Activated T-cell treated with anti-CD3 and anti-CD28 coated beads, Interleukin-2, amount 50 U/mL, for 72 hours (primary cell): Measurements from ENCODE around the gene CALN1. TPM values are rescaled to one million over a fixed set of nuclear protein-coding genes. Genes with fewer than 3 reads are reported as not detected.
"Not testable (repeated sequence)": the region's sequence is repeated elsewhere in the genome, so short reads cannot be mapped to it uniquely, and the experiment has no call there.

Experiments
- ATAC-seq, 2 donors: fragments of 150-1000 bp; cut with Tn5 transposase; replicated peaks in 1 of 2; 2 replicates each; pipeline ENCODE4 v1.10.0; 2021; ENCODE audit warnings: moderate library complexity in 2 of 2, mild to moderate bottlenecking in 1 of 2
- DNase-seq, 2 donors: peaks; one replicate each; pipeline ENCODE4 v3.0.0; 2021 to 2022; ENCODE audit warnings: mixed read lengths in 1 of 2
- H3K27ac Mint-ChIP-seq: one replicate; pipeline ENCODE4 v1.8.0; 2022; ENCODE audit warnings: mild to moderate bottlenecking, moderate library complexity, mixed read lengths
- H3K27me3 Mint-ChIP-seq: one replicate; pipeline ENCODE4 v1.8.0; 2022; ENCODE audit warnings: low read depth, mixed read lengths
- H3K36me3 Mint-ChIP-seq, 2 donors: one replicate each; pipeline ENCODE4 v1.8.0; 2022; ENCODE audit warnings: mixed read lengths in 2 of 2, mild to moderate bottlenecking in 1 of 2; ENCODE audit not compliant: insufficient read depth in 2 of 2
- H3K4me1 Mint-ChIP-seq: one replicate; pipeline ENCODE4 v1.8.0; 2022; ENCODE audit warnings: low read depth, mixed read lengths
- H3K4me3 Mint-ChIP-seq, 2 donors: one replicate each; pipeline ENCODE4 v1.8.0; 2022; ENCODE audit warnings: mild to moderate bottlenecking in 2 of 2, mixed read lengths in 2 of 2, moderate library complexity in 2 of 2
- H3K9me3 Mint-ChIP-seq, 2 donors: one replicate each; pipeline ENCODE4 v1.8.0; 2022; ENCODE audit warnings: mixed read lengths in 2 of 2
- total RNA-seq, 2 donors: library from RNA; stranded (reverse); gene quantifications; one replicate each; pipeline ENCODE4 v1.2.3, GENCODE V29; 2022

The CALN1 gene
- total RNA-seq, 2 donors from 2014 or later = 0.86 TPM; not detected in 1

- peaks cover 7% of the 10 kb centered on the region for H3K4me1 Mint-ChIP-seq
- H3K27me3 Mint-ChIP-seq = peaks cover 8% of the 10 kb centered on the region
- H3K27ac Mint-ChIP-seq = no peak overlapping the region
- peaks cover 0 to 8% of the 10 kb centered on the region in 2 donors for H3K9me3 Mint-ChIP-seq
- H3K4me3 Mint-ChIP-seq = no peak overlapping the region
- H3K36me3 Mint-ChIP-seq = peaks cover 0 to 6% of the 10 kb centered on the region in 2 donors
- DNase-seq (no peak), ATAC-seq (no peak)
Observed at GRCh38 chr7:71753236-71753635, 658.9 kb downstream of the CALN1 start.

GRCh38 chr7:71752171-71752935 is 659.8 kb downstream of the CALN1 start:
- H3K27ac Mint-ChIP-seq = no peak overlapping the region
- peaks cover 8% of the 10 kb centered on the region for H3K27me3 Mint-ChIP-seq
- H3K36me3 Mint-ChIP-seq = peaks cover 0 to 6% of the 10 kb centered on the region in 2 donors
- DNase-seq (peak; percentile 58 to 66), ATAC-seq (peak; percentile 62 to 68)
- H3K4me1 Mint-ChIP-seq = peaks cover 7% of the 10 kb centered on the region
- peaks cover 0 to 7% of the 10 kb centered on the region in 2 donors for H3K9me3 Mint-ChIP-seq
- H3K4me3 Mint-ChIP-seq = no peak overlapping the region

- no peak for DNase-seq
- ATAC-seq = no peak
- H3K27me3 Mint-ChIP-seq = peaks cover 8% of the 10 kb centered on the region
Observed at GRCh38 chr7:71750290-71750689, 661.8 kb downstream of the CALN1 start.

GRCh38 chr7:71746006-71746405 is 666.1 kb downstream of the CALN1 start:
- no peak for ATAC-seq
- no peaks in the 10 kb centered on the region for H3K4me1 Mint-ChIP-seq
- peaks cover 0 to 3% of the 10 kb centered on the region in 2 donors for H3K9me3 Mint-ChIP-seq
- peaks cover 0 to 2% of the 10 kb centered on the region in 2 donors for H3K36me3 Mint-ChIP-seq
- H3K27me3 Mint-ChIP-seq = no peaks in the 10 kb centered on the region
- no peak overlapping the region for H3K27ac Mint-ChIP-seq
- no peak for DNase-seq
- no peak overlapping the region for H3K4me3 Mint-ChIP-seq

More at GRCh38 chr7:71750290-71750689, 661.8 kb downstream of the CALN1 start:
- Mint-ChIP-seq H3K4me1 (peaks cover 7% of the 10 kb centered on the region), H3K9me3 (peaks cover 0 to 3% of the 10 kb centered on the region in 2 donors), H3K4me3 (no peak overlapping the region), H3K27ac (no peak overlapping the region), H3K36me3 (peaks cover 0 to 3% of the 10 kb centered on the region in 2 donors)

GRCh38 chr7:71740174-71740560 is 672.0 kb downstream of the CALN1 start:
- no peak for DNase-seq
- Mint-ChIP-seq H3K27ac (no peak overlapping the region), H3K9me3 (no peaks in the 10 kb centered on the region), H3K27me3 (no peaks in the 10 kb centered on the region), H3K4me3 (no peak overlapping the region), H3K4me1 (no peaks in the 10 kb centered on the region), H3K36me3 (no peaks in the 10 kb centered on the region)
- ATAC-seq = no peak

GRCh38 chr7:71739520-71740173 is 672.5 kb downstream of the CALN1 start:
- H3K4me3 Mint-ChIP-seq = no peak overlapping the region
- ATAC-seq (no peak), DNase-seq (no peak)
- no peak overlapping the region for H3K27ac Mint-ChIP-seq
- no peaks in the 10 kb centered on the region for H3K9me3 Mint-ChIP-seq
- H3K27me3 Mint-ChIP-seq = no peaks in the 10 kb centered on the region
- H3K4me1 Mint-ChIP-seq = no peaks in the 10 kb centered on the region
- no peaks in the 10 kb centered on the region for H3K36me3 Mint-ChIP-seq

GRCh38 chr7:71737931-71738540 is 674.1 kb downstream of the CALN1 start:
- not testable (repeated sequence) for DNase-seq, H3K36me3 Mint-ChIP-seq, H3K9me3 Mint-ChIP-seq, ATAC-seq, H3K4me3 Mint-ChIP-seq, H3K27me3 Mint-ChIP-seq, H3K27ac Mint-ChIP-seq, H3K4me1 Mint-ChIP-seq

GRCh38 chr7:71735961-71736556 is 676.1 kb downstream of the CALN1 start:
- Mint-ChIP-seq H3K36me3 (no peaks in the 10 kb centered on the region), H3K4me1 (no peaks in the 10 kb centered on the region), H3K4me3 (no peak overlapping the region), H3K9me3 (no peaks in the 10 kb centered on the region), H3K27ac (no peak overlapping the region), H3K27me3 (peaks cover 7% of the 10 kb centered on the region)
- ATAC-seq (peak in 1 of 2 donors; percentile 23), DNase-seq (peak; percentile 32 to 43)

- H3K27me3 Mint-ChIP-seq = peaks cover 7% of the 10 kb centered on the region
- no peak overlapping the region for H3K27ac Mint-ChIP-seq
- no peaks in the 10 kb centered on the region for H3K4me1 Mint-ChIP-seq
- no peak overlapping the region for H3K4me3 Mint-ChIP-seq
- ATAC-seq = peak in 1 of 2 donors; percentile 31
- no peaks in the 10 kb centered on the region for H3K36me3 Mint-ChIP-seq
- DNase-seq = peak; percentile 65 to 73
- peaks cover 0 to 3% of the 10 kb centered on the region in 2 donors for H3K9me3 Mint-ChIP-seq
Observed at GRCh38 chr7:71733107-71733870, 678.8 kb downstream of the CALN1 start.

- no peak for DNase-seq
- H3K27me3 Mint-ChIP-seq = peaks cover 7% of the 10 kb centered on the region
- H3K9me3 Mint-ChIP-seq = peaks cover 0 to 3% of the 10 kb centered on the region in 2 donors
- H3K4me3 Mint-ChIP-seq = no peak overlapping the region
- no peaks in the 10 kb centered on the region for H3K4me1 Mint-ChIP-seq
- H3K27ac Mint-ChIP-seq = no peak overlapping the region
- no peaks in the 10 kb centered on the region for H3K36me3 Mint-ChIP-seq
- ATAC-seq = no peak
Observed at GRCh38 chr7:71731740-71732139, 680.4 kb downstream of the CALN1 start.
